Vagina (tissue), 2 donors: ENCODE data around the gene COPG1. TPM values are rescaled to one million over a fixed set of nuclear protein-coding genes. Genes with fewer than 3 reads are reported as not detected.

Experiments used
- DNase-seq, 2 donors: peaks; one replicate each; pipeline ENCODE4 v3.0.0-alpha.2; 2017; ENCODE audit errors: extremely low spot score in 2 of 2
- H3K27ac ChIP-seq: fragments of 200-600 bp; sonication (generic); one replicate; pipeline ENCODE4 v1.5.1; 2019
- H3K27me3 ChIP-seq: fragments of 200-600 bp; sonication (generic); one replicate; pipeline ENCODE4 v1.5.1; 2019
- H3K36me3 ChIP-seq, 2 donors: fragments of 200-600 bp; sonication (generic); one replicate each; pipeline ENCODE4 v1.5.1; 2017 to 2019
- H3K4me1 ChIP-seq: fragments of 200-600 bp; sonication (generic); one replicate; pipeline ENCODE4 v1.5.1; 2019
- H3K4me3 ChIP-seq, 2 donors: fragments of 200-600 bp; sonication (generic); 1 replicate in 1 of 2; 2 replicates in 1 of 2; pipeline ENCODE4 v1.5.1; 2016 to 2019
- H3K9me3 ChIP-seq: fragments of 200-600 bp; sonication (generic); one replicate; pipeline ENCODE4 v1.5.1; 2019
- POLR2A ChIP-seq, 2 donors: fragments of 450-650 bp; IDR thresholded peaks; one replicate each; pipeline ENCODE4 v1.6.1; 2017; ENCODE audit warnings: antibody characterized with exemption in 2 of 2, mild to moderate bottlenecking in 2 of 2, moderate library complexity in 2 of 2
- POLR2AphosphoS5 ChIP-seq, 2 donors: sonication (generic); formaldehyde crosslinking; IDR thresholded peaks; one replicate each; pipeline ENCODE4 v1.9.0; 2017; ENCODE audit warnings: antibody characterized with exemption in 2 of 2, mild to moderate bottlenecking in 2 of 2, low read depth in 1 of 2; ENCODE audit not compliant: insufficient read depth in 1 of 2
- intact Hi-C: fragments of 100-400 bp; cut with DNase I; formaldehyde crosslinking; loops from one replicate; pipeline ENCODE4 v1.15.1; 2023
- total RNA-seq: library from RNA; depleted of rRNA; stranded (reverse); fragments of >200 nt; gene quantifications from one replicate; pipeline ENCODE4 v1.2.3, GENCODE V29; 2016
- TF ChIP-seq, protein P1 (sequence below), 3 experiments: fragments of 450-650 bp in 2 of 3; fragments of 200-600 bp in 1 of 3; sonication (generic) in 1 of 3; IDR thresholded peaks; one replicate each; pipeline ENCODE4 v1.5.1; 2017 to 2019; ENCODE audit warnings: antibody characterized with exemption in 3 of 3, mild to moderate bottlenecking in 2 of 3, moderate library complexity in 2 of 3

Gene COPG1
- total RNA-seq, 1 donor from 2014 or later, result 76.4 TPM

DNA sequence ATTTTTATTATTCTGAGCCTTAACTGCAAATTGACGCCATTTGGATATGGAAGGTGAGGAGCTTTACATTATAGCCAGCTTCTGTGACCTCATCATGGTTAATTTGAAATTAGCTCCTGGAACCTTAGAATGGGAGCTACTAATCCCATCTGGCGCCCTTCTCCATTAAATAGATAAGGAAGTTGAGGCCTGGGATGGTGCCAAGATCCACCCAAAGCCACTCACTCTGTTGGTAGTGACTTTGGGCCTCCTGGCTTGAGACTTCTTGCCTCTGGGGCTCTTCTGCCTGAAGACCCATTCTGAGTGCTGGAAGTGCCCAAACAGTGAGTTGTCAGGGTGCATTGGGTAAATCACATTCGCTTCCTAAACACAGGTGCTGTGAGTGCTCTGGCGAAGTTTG, 17.2 kb downstream of the COPG1 start:
- Histone ChIP-seq H3K27ac (no peak overlapping the region), H3K4me3 (no peak overlapping the region), H3K27me3 (no peaks in the 10 kb centered on the region), H3K9me3 (no peaks in the 10 kb centered on the region), H3K36me3 (peaks cover 4 to 96% of the 10 kb centered on the region in 2 donors), H3K4me1 (no peaks in the 10 kb centered on the region)
- TF ChIP-seq POLR2A (IDR thresholded peaks at IDR 0.05), result no peak
- TF ChIP-seq, protein P1, sequence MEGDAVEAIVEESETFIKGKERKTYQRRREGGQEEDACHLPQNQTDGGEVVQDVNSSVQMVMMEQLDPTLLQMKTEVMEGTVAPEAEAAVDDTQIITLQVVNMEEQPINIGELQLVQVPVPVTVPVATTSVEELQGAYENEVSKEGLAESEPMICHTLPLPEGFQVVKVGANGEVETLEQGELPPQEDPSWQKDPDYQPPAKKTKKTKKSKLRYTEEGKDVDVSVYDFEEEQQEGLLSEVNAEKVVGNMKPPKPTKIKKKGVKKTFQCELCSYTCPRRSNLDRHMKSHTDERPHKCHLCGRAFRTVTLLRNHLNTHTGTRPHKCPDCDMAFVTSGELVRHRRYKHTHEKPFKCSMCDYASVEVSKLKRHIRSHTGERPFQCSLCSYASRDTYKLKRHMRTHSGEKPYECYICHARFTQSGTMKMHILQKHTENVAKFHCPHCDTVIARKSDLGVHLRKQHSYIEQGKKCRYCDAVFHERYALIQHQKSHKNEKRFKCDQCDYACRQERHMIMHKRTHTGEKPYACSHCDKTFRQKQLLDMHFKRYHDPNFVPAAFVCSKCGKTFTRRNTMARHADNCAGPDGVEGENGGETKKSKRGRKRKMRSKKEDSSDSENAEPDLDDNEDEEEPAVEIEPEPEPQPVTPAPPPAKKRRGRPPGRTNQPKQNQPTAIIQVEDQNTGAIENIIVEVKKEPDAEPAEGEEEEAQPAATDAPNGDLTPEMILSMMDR (IDR thresholded peaks at IDR 0.05), result no peak
- no peak for TF ChIP-seq POLR2AphosphoS5 (IDR thresholded peaks at IDR 0.05; ENCODE audit: insufficient read depth in 1 of 2, low read depth in 1 of 2)
- no peak for DNase-seq
- intact Hi-C loops, result no loop called here

DNA sequence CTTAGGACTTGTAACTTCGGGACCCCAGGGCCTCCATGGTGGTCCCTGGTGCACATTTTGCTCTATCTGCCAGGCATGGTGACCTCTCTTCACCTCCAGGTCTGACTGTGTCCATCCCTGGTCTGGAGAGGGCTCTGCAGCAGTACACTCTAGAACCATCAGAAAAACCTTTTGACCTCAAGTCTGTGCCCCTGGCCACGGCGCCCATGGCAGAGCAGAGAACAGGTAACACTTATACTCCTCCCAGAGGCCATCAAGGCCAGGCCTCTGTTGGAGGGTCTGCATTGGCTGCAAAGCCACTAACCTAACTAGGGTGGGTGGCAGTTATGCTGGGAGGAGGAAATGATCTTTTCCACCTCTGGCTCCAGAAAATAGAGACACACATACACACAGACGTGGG, 19.0 kb downstream of the COPG1 start:
- TF ChIP-seq, protein P1 (IDR thresholded peaks at IDR 0.05), result no peak
- no peak for TF ChIP-seq POLR2A (IDR thresholded peaks at IDR 0.05)
- TF ChIP-seq POLR2AphosphoS5 (IDR thresholded peaks at IDR 0.05; ENCODE audit: insufficient read depth in 1 of 2, low read depth in 1 of 2), result no peak
- no peak for DNase-seq
- H3K27ac ChIP-seq, result no peak overlapping the region
- no peaks in the 10 kb centered on the region for H3K9me3 ChIP-seq
- H3K4me3 ChIP-seq, result no peak overlapping the region
- H3K27me3 ChIP-seq, result no peaks in the 10 kb centered on the region
- no peaks in the 10 kb centered on the region for H3K4me1 ChIP-seq
- intact Hi-C loops, result no loop called here
- H3K36me3 ChIP-seq, result peaks cover 4 to 100% of the 10 kb centered on the region in 2 donors

DNA sequence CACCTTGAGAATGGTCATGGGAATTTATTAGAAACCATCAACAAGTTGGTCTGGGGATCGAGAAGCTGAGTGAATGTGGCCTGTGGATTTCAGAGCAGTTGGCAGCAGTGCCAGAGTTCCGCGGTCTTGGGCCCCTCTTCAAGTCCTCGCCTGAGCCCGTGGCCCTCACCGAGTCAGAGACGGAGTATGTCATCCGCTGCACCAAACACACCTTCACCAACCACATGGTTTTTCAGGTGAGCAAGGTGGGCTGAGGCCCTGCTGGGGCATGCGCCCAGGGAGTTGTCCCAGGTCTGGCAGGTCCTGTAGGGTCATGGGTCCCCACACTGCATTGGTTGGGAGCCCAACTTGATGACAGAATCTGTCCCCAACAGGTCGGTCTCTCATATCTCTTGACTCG, 22.3 kb downstream of the COPG1 start:
- Histone ChIP-seq H3K36me3 (peaks cover 4 to 96% of the 10 kb centered on the region in 2 donors), H3K27me3 (no peaks in the 10 kb centered on the region), H3K4me1 (no peaks in the 10 kb centered on the region), H3K27ac (no peak overlapping the region), H3K9me3 (no peaks in the 10 kb centered on the region), H3K4me3 (no peak overlapping the region)
- intact Hi-C loops, result no loop called here
- no peak for DNase-seq
- TF ChIP-seq POLR2A (IDR thresholded peaks at IDR 0.05), result no peak
- TF ChIP-seq, protein P1 (IDR thresholded peaks at IDR 0.05), result no peak
- TF ChIP-seq POLR2AphosphoS5 (IDR thresholded peaks at IDR 0.05; ENCODE audit: insufficient read depth in 1 of 2, low read depth in 1 of 2), result no peak

DNA sequence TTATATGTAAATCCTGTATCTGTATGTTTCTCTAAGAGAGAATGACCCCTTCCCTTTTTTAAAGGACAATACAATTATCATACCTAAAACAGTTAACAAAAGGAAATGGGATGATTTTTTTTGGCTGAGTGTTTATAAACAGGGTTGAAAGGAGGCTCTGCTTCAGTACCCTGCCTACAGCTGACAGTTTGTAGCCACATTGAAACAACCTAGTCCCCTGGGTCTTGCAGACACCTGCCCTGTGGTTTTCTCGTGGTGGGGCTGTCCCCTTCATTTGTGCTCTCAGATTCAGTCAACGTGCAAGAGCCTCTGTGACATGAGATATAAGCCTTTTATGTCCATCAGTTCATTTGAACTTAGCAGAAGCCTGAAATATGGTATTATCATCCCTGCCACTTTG, 27.0 kb downstream of the COPG1 start:
- H3K27ac ChIP-seq, result no peak overlapping the region
- intact Hi-C loops, result no loop called here

DNA sequence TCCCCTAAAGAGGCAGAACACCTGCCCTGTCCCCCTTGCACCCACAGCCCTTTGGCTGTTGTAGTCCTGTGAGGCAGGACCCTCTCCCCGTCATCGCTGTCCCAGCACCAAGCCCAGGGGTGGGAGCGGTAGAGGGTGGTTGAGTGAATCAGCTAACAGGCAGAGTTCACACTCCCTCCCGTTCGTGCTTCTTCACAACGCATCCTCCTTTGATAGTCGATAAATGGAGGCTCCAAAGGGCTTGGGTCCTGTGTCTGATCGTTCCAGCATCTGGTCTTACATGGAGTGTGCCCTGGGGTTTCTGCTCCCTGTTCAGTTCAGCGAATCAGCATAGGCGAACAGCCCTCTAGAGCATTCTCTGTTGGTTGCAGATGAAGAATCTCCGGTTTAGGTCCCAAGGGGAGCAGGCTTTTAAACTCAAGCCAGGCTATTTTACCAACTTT, 28.4 kb downstream of the COPG1 start:
- peak overlapping the region; percentile 96 for H3K27ac ChIP-seq
- peaks cover 0 to 41% of the 10 kb centered on the region in 2 donors for H3K36me3 ChIP-seq
- no peaks in the 10 kb centered on the region for H3K9me3 ChIP-seq
- TF ChIP-seq POLR2AphosphoS5 (IDR thresholded peaks at IDR 0.05; ENCODE audit: insufficient read depth in 1 of 2, low read depth in 1 of 2) (no peak), POLR2A (IDR thresholded peaks at IDR 0.05) (no peak)
- TF ChIP-seq, protein P1 (IDR thresholded peaks at IDR 0.05), result no peak
- peaks cover 40% of the 10 kb centered on the region for H3K4me1 ChIP-seq
- H3K4me3 ChIP-seq, result peak overlapping the region; percentile 71 to 93
- H3K27me3 ChIP-seq, result no peaks in the 10 kb centered on the region
- intact Hi-C loops, result loop anchor here (2.0 kb wide), 1 partner anchor 37 kb away; no protein-coding TSS in a partner anchor
- no peak for DNase-seq

More for the DNA sequence above, 27.0 kb downstream of the COPG1 start:
- Histone ChIP-seq H3K36me3 (peaks cover 0 to 56% of the 10 kb centered on the region in 2 donors), H3K4me3 (no peak overlapping the region), H3K27me3 (no peaks in the 10 kb centered on the region), H3K9me3 (no peaks in the 10 kb centered on the region), H3K4me1 (peaks cover 32% of the 10 kb centered on the region)
- no peak for DNase-seq
- TF ChIP-seq POLR2AphosphoS5 (IDR thresholded peaks at IDR 0.05; ENCODE audit: insufficient read depth in 1 of 2, low read depth in 1 of 2), result no peak
- TF ChIP-seq, protein P1 (IDR thresholded peaks at IDR 0.05), result no peak
